H1 (cell line): ENCODE data around the gene MAPKAP1.

Source experiments
- ASH2L ChIP-seq: fragments of 200-600, 300-600 bp; sonication (generic); IDR thresholded peaks from one replicate; pipeline ENCODE4 v1.7.1; 2017; ENCODE audit warnings: low read length
- ATF3 ChIP-seq: IDR thresholded peaks from 2 replicates; pipeline ENCODE4 v1.6.1; 2011; ENCODE audit warnings: low read depth, mild to moderate bottlenecking, low read length; ENCODE audit not compliant: insufficient read depth
- CREB1 ChIP-seq: IDR thresholded peaks from 2 replicates; pipeline ENCODE4 v1.6.1; 2012; ENCODE audit warnings: inconsistent platforms
- CTCF ChIP-seq, 3 experiments: IDR thresholded peaks; 1 replicate in 2 of 3; 2 replicates in 1 of 3; pipeline versions ENCODE4 v1.5.1 to v1.6.1; 2011; ENCODE audit warnings: low read length in 3 of 3, mild to moderate bottlenecking in 3 of 3, inconsistent platforms in 2 of 3, low read depth in 1 of 3, moderate library complexity in 1 of 3; ENCODE audit not compliant: insufficient read depth in 1 of 3; ENCODE audit errors: control extremely low read depth in 1 of 3
- EZH2 ChIP-seq: fragments of 200-600 bp; sonication (generic); IDR thresholded peaks from 2 replicates; pipeline ENCODE4 v1.7.1; 2012; ENCODE audit warnings: low read depth, mild to moderate bottlenecking, moderate library complexity, low read length, inconsistent platforms; ENCODE audit not compliant: severe bottlenecking
- HDAC2 ChIP-seq, 2 experiments: fragments of 300-600 bp in 1 of 2; sonication (generic) in 1 of 2; IDR thresholded peaks; 2 replicates each; pipeline ENCODE4 v1.6.1; 2011 to 2012; ENCODE audit warnings: low read depth in 2 of 2, low read length in 2 of 2, mild to moderate bottlenecking in 2 of 2, moderate library complexity in 2 of 2, borderline replicate concordance in 1 of 2, inconsistent platforms in 1 of 2
- NRF1 ChIP-seq: IDR thresholded peaks from 2 replicates; pipeline ENCODE4 v1.6.1; 2011; ENCODE audit warnings: mild to moderate bottlenecking, low read depth, low read length, improper control_type of control experiment
- POLR2AphosphoS5 ChIP-seq: IDR thresholded peaks from 2 replicates; pipeline ENCODE4 v1.6.1; 2011; ENCODE audit warnings: low read depth, low read length
- RFX5 ChIP-seq: IDR thresholded peaks from 2 replicates; pipeline ENCODE4 v1.6.1; 2011; ENCODE audit warnings: low read depth, low read length, improper control_type of control experiment, borderline replicate concordance
- SP1 ChIP-seq: IDR thresholded peaks from 2 replicates; pipeline ENCODE4 v1.6.1; 2011; ENCODE audit warnings: low read depth, low read length
- SP2 ChIP-seq: IDR thresholded peaks from 2 replicates; pipeline ENCODE4 v1.6.1; 2012; ENCODE audit warnings: mild to moderate bottlenecking, low read length, inconsistent platforms
- TEAD4 ChIP-seq: IDR thresholded peaks from 2 replicates; pipeline ENCODE4 v1.6.1; 2012; ENCODE audit warnings: low read depth, low read length, inconsistent platforms, mixed read lengths
- USF2 ChIP-seq: IDR thresholded peaks from 2 replicates; pipeline ENCODE4 v1.6.1; 2011; ENCODE audit warnings: low read length, improper control_type of control experiment
- ZNF274 ChIP-seq: IDR thresholded peaks from 2 replicates; pipeline ENCODE4 v1.7.0; 2012; ENCODE audit warnings: low read length, borderline replicate concordance; ENCODE audit errors: extremely low read depth

GRCh38 chr9:125639057-125639456 is 68.0 kb downstream of the MAPKAP1 start:
- no peak for TF ChIP-seq TEAD4
- no peak for TF ChIP-seq ZNF274
- no peak for TF ChIP-seq POLR2AphosphoS5
- no peak for TF ChIP-seq USF2
- no peak for TF ChIP-seq RFX5
- TF ChIP-seq NRF1: no peak
- no peak for TF ChIP-seq ASH2L
- TF ChIP-seq CTCF (IDR thresholded peaks at IDR 0.05; ENCODE audit: control extremely low read depth in 1 of 3, insufficient read depth in 1 of 3, low read depth in 1 of 3, low read length in 3 of 3): no peak
- no peak for TF ChIP-seq SP1
- TF ChIP-seq EZH2: no peak
- TF ChIP-seq HDAC2 (IDR thresholded peaks at IDR 0.05; ENCODE audit: borderline replicate concordance in 1 of 2, low read depth in 2 of 2, low read length in 2 of 2): no peak
- no peak for TF ChIP-seq ATF3
- no peak for TF ChIP-seq CREB1
- TF ChIP-seq SP2: no peak
